Measurements from ENCODE around the gene CD80. TPM values are rescaled to one million over a fixed set of nuclear protein-coding genes. Genes with fewer than 3 reads are reported as not detected.

Gene CD80
- total and polyA plus RNA-seq, 10 of the 15 experiments (the other 5 are each of a cell fraction or from before 2014, with no cell fraction given): 41.4 to 137 (median 58.1) TPM

DNA sequence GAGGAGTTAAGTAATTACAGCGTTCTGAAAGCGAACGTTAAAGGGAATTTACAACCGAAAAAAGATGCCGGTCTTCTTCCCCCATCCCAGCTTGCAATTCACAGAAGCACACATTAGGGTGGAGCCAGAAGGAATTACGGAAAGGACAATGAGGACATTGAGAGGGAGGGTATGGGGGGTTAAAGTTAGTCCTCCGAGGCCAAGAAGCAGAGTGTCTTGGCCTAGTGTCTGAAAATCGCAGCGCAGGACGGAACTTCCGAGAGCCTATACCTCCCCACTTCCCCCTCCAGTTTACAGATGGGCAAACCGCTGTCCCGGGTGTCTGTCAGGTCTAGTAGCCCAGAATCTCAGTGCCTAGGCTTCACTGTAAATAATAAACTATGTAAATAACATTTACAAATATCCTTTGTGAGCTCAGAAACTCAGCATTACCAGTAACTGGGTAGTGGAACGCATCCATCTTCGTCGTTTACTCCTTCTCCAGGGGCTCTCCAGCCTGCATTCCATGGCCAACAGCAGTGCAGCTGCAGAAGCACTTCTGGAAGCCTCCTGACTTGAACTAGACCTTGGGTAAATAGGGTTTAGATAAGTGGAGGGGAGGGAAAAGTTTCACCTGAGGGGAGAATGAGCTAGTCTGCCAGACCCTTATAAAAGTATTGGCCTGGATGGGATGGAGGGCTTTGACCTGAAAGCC lies 20.8 kb upstream of the CD80 start (continued):
- TF ChIP-seq JUND (IDR thresholded peaks at IDR 0.05; ENCODE audit: low read depth, low read length): no peak
- TF ChIP-seq PML (IDR thresholded peaks at IDR 0.05; ENCODE audit: low read length): no peak
- no peak for TF ChIP-seq SUPT20H (IDR thresholded peaks at IDR 0.05; ENCODE audit: borderline replicate concordance, control insufficient read depth, low read depth, low read length)
- TF ChIP-seq PRDM15 (CRISPR knock-in tag; IDR thresholded peaks at IDR 0.05): no peak

DNA sequence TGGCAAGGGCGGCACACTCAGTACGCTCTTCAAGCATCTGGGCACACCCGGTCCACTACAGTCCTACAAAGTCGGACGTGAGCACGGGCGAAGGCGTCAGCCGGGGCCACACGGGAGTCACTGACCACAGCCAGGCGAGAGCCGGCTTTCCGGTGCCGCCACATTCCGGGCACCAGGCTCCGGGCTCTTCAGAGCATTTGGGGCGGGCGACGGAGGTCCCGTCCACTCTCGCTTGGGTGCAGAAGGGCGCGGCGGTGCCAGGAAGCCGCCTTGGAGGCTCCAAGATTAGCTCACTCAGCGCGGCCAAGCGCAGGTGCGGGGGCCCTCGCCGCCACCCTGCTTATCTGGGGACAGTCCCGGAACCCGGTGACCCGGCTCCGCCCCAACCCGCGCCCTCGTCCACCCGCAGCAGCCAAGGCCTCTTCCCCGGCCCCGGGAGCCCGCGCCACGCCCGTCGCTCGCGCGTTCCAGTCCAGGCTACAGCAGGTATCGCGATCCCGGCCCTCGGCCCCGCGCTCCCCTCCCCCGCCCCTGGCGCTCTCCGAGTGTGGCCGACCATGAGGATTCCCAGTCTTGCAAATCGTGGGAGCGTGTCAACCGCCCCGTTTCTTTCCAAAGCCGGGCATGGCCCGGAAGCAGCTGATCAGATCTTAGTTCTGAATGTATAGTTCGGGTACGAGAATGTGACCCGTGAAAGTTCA lies 20.1 kb upstream of the CD80 start, which contains the start of gene ADPRH:
Gene ADPRH (plus strand): TSS at position 127 of the 701 bp plus-strand sequence. CDS start 2,678 bp downstream, outside the sequence.
- POLR2A ChIA-PET: interaction anchor here (0.5 to 7.4 kb wide), 14 partner anchors 8 to 515 kb away, joined by 3 to 133 read pairs (median 8); partner anchors contain the start of genes CD80, COX17, GSK3B and PLA1A
- no peaks in the 10 kb centered on the region for H3K9me3 ChIP-seq (replicated peaks; ENCODE audit: control insufficient read depth, insufficient read depth, low read length)
- peak within 1 kb of the TSS; percentile 97 for H3K27ac ChIP-seq (ENCODE audit: control insufficient read depth, insufficient read depth)
- in situ Hi-C loops (cut with MboI): no loop called here
- peak; percentile 23 for FAIRE-seq
- peak; percentile 80 for ATAC-seq
- SMC1A ChIA-PET (ENCODE audit: uncharacterized antibody, unreplicated experiment): interaction anchor here (0.5 to 5.7 kb wide), 14 partner anchors 8 to 97 kb away, joined by 3 to 62 read pairs (median 6); partner anchors contain the start of genes CD80, COX17 and PLA1A
- no peaks in the 10 kb centered on the region for H4K20me1 ChIP-seq (ENCODE audit: control insufficient read depth, insufficient read depth)
- 1% methylated on average over 68 of the region's 68 CpGs for WGBS (ENCODE audit: insufficient coverage, insufficient replicate concordance, low lambda C conversion rate, missing lambda C conversion rate)
- peak within 1 kb of the TSS; percentile 84 for H3K4me3 ChIP-seq
- H2AFZ ChIP-seq (ENCODE audit: control insufficient read depth, low read depth, low read length): peak within 1 kb of the TSS; percentile 73
- peak within 1 kb of the TSS; percentile 89 for H3K9ac ChIP-seq (ENCODE audit: control insufficient read depth, insufficient read depth, low read length)
- BruUV-seq (replicated peaks): no TSS peak
- H3K4me2 ChIP-seq (ENCODE audit: control insufficient read depth, insufficient read depth): peak within 1 kb of the TSS; percentile 77
- H3K79me2 ChIP-seq (ENCODE audit: control insufficient read depth, insufficient read depth, low read length): peaks cover 35% of the 10 kb centered on the region
- DNase-seq (ENCODE audit: low read depth, low spot score): no peak
- RAD21 ChIA-PET (ENCODE audit: unreplicated experiment): interaction anchor here (0.6 to 6.2 kb wide), 13 partner anchors 9 to 26 kb away, joined by 3 to 76 read pairs (median 6); partner anchors contain the start of gene CD80
- peaks cover 17% of the 10 kb centered on the region for H3K4me1 ChIP-seq (ENCODE audit: control insufficient read depth, insufficient read depth, low read length)
- H3K27me3 ChIP-seq (replicated peaks in 1 of 2; ENCODE audit: control insufficient read depth in 2 of 2, insufficient read depth in 2 of 2, low read length in 1 of 2): no peaks in the 10 kb centered on the region
- CTCF ChIA-PET: interaction anchor here (0.7 to 6.4 kb wide), 5 partner anchors 10 to 21 kb away, joined by 3 to 56 read pairs (median 15); no protein-coding TSS in a partner anchor
- no peaks in the 10 kb centered on the region for H3K36me3 ChIP-seq (ENCODE audit: control insufficient read depth in 2 of 2, insufficient read depth in 2 of 2, low read length in 1 of 2)
- intact Hi-C loops (cut with micrococcal nuclease; ENCODE audit: unreplicated experiment): loop anchor here (1.0 kb wide), 2 partner anchors 19 to 59 kb away; no protein-coding TSS in a partner anchor
- TF ChIP-seq RCOR1 (conservative IDR thresholded peaks at IDR 0.05; ENCODE audit: low read depth, low read length) (0 out of 2 replicates have a peak, but pooled peaks have one; percentile 24), HSF1 (IDR thresholded peaks at IDR 0.05; ENCODE audit: low read depth, low read length) (no peak), NBN (IDR thresholded peaks at IDR 0.05) (no peak), RELA (IDR thresholded peaks at IDR 0.05; ENCODE audit: borderline replicate concordance, partially characterized antibody) (peak; percentile 52), SUZ12 (IDR thresholded peaks at IDR 0.05; ENCODE audit: unreplicated experiment) (no peak), CHD1 (IDR thresholded peaks at IDR 0.05; ENCODE audit: low read depth, low read length) (no peak; the same call in 1 of the 2 replicates), ETV6 (conservative IDR thresholded peaks at IDR 0.05 in 1 of 2, IDR thresholded peaks at IDR 0.05 in 1 of 2; ENCODE audit: borderline replicate concordance in 1 of 2, low read depth in 1 of 2) (no peak), TAF1 (IDR thresholded peaks at IDR 0.05; ENCODE audit: borderline replicate concordance, low read depth, low read length) (no peak)
